GM13977 (cell line): ENCODE results near the gene FOXK1.

Source experiments
- DNase-seq: peaks from one replicate; pipeline ENCODE4 v3.0.0; 2012; ENCODE audit warnings: low spot score
- CTCF ChIP-seq: IDR thresholded peaks from 2 replicates; pipeline ENCODE4 v1.5.1; 2012; ENCODE audit warnings: mild to moderate bottlenecking, control low read depth; ENCODE audit not compliant: insufficient read depth; ENCODE audit errors: extremely low read depth, missing control alignments
- in situ Hi-C: fragments of 300-500 bp; cut with MboI; formaldehyde crosslinking; loops from one replicate; pipeline ENCODE4 v1.12.0; 2022; ENCODE audit warnings: low sequenced_read_pairs, low pct_unique_long_range_greater_than_20kb, mixed read lengths, inconsistent platforms; ENCODE audit not compliant: unreplicated experiment

Gene FOXK1

GRCh38 chr7:4748231-4748681 is 66.2 kb downstream of the FOXK1 start:
- in situ Hi-C loops: no loop called here
- no peak for TF ChIP-seq CTCF
- no peak for DNase-seq

DNA sequence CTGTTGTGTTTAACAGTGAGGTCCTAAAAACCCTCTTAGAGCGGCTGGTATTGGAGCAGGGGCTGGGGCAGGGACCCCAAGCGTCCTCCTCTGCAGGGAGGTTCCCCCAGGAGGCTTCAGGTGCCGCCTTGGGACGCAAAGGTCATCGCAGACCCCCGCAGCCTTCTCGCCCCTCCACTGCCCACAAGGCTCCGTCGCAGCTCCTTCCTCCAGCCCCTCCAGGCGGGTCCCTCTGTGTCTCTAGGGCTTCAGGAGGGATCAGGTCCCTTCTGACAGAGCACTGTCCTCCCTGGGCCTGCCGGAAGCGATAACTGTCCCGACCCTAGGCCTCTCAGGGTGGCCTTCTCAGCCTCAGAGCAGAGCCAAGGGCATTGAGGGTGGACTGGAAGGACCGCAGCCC is 67.3 kb downstream of the FOXK1 start:
- no peak for DNase-seq
- in situ Hi-C loops: no loop called here
- TF ChIP-seq CTCF: no peak

GRCh38 chr7:4749798-4750197 is 67.7 kb downstream of the FOXK1 start:
- in situ Hi-C loops: no loop called here
- no peak for TF ChIP-seq CTCF

GRCh38 chr7:4751398-4751947 is 69.4 kb downstream of the FOXK1 start:
- no peak for TF ChIP-seq CTCF
- DNase-seq: no peak
- in situ Hi-C loops: no loop called here

More at GRCh38 chr7:4749798-4750197, 67.7 kb downstream of the FOXK1 start:
- no peak for DNase-seq

GRCh38 chr7:4753598-4754432 is 71.7 kb downstream of the FOXK1 start:
- peak; percentile 99 for TF ChIP-seq CTCF
- peak; percentile 90 for DNase-seq
- in situ Hi-C loops: no loop called here

GRCh38 chr7:4754433-4755010 is 72.4 kb downstream of the FOXK1 start:
- in situ Hi-C loops: no loop called here
- no peak for TF ChIP-seq CTCF
- DNase-seq: no peak
